ENCODE results near the gene PTS. TPM values are rescaled to one million over a fixed set of nuclear protein-coding genes. Genes with fewer than 3 reads are reported as not detected.

PTS gene
- total RNA-seq, 1 experiment from 2014 or later = 30.1 TPM

GRCh38 chr11:112216561-112217105 lies 9.6 kb upstream of the PTS start:
- no peak for DNase-seq (ENCODE audit: low read depth)
- in situ Hi-C loops (cut with HindIII; ENCODE audit: low pct_unique_long_range_greater_than_20kb, low sequenced_read_pairs) = no loop called here

- DNase-seq (ENCODE audit: low read depth) = peak; percentile 45
- in situ Hi-C loops (cut with HindIII; ENCODE audit: low pct_unique_long_range_greater_than_20kb, low sequenced_read_pairs) = no loop called here
Observed at GRCh38 chr11:112219476-112220232, 6.6 kb upstream of the PTS start.

GRCh38 chr11:112221274-112221835 lies 4.9 kb upstream of the PTS start:
- in situ Hi-C loops (cut with HindIII; ENCODE audit: low pct_unique_long_range_greater_than_20kb, low sequenced_read_pairs) = no loop called here
- DNase-seq (ENCODE audit: low read depth) = no peak

- in situ Hi-C loops (cut with HindIII; ENCODE audit: low pct_unique_long_range_greater_than_20kb, low sequenced_read_pairs) = no loop called here
- no peak for DNase-seq (ENCODE audit: low read depth)
Observed at GRCh38 chr11:112222303-112222702, 3.9 kb upstream of the PTS start.

GRCh38 chr11:112223121-112223520 lies 3.1 kb upstream of the PTS start:
- no peak for DNase-seq (ENCODE audit: low read depth)
- in situ Hi-C loops (cut with HindIII; ENCODE audit: low pct_unique_long_range_greater_than_20kb, low sequenced_read_pairs) = no loop called here

- in situ Hi-C loops (cut with HindIII; ENCODE audit: low pct_unique_long_range_greater_than_20kb, low sequenced_read_pairs) = no loop called here
- no peak for DNase-seq (ENCODE audit: low read depth)
Observed at GRCh38 chr11:112223754-112224532, 2.3 kb upstream of the PTS start.

- in situ Hi-C loops (cut with HindIII; ENCODE audit: low pct_unique_long_range_greater_than_20kb, low sequenced_read_pairs) = no loop called here
- DNase-seq (ENCODE audit: low read depth) = no peak
Observed at GRCh38 chr11:112225753-112226061, 521 bp upstream of the PTS start.

- peak; percentile 22 for DNase-seq (ENCODE audit: low read depth)
- in situ Hi-C loops (cut with HindIII; ENCODE audit: low pct_unique_long_range_greater_than_20kb, low sequenced_read_pairs) = no loop called here
Observed at GRCh38 chr11:112226831-112227401, 688 bp downstream of the PTS start.

GRCh38 chr11:112227471-112227870 lies 1.2 kb downstream of the PTS start:
- DNase-seq (ENCODE audit: low read depth) = no peak
- in situ Hi-C loops (cut with HindIII; ENCODE audit: low pct_unique_long_range_greater_than_20kb, low sequenced_read_pairs) = no loop called here

- no peak for DNase-seq (ENCODE audit: low read depth)
- in situ Hi-C loops (cut with HindIII; ENCODE audit: low pct_unique_long_range_greater_than_20kb, low sequenced_read_pairs) = no loop called here
Observed at GRCh38 chr11:112228706-112229105, 2.5 kb downstream of the PTS start.

GRCh38 chr11:112229159-112229558 lies 2.9 kb downstream of the PTS start:
- no peak for DNase-seq (ENCODE audit: low read depth)
- in situ Hi-C loops (cut with HindIII; ENCODE audit: low pct_unique_long_range_greater_than_20kb, low sequenced_read_pairs) = no loop called here

GRCh38 chr11:112229746-112230433 lies 3.7 kb downstream of the PTS start:
- in situ Hi-C loops (cut with HindIII; ENCODE audit: low pct_unique_long_range_greater_than_20kb, low sequenced_read_pairs) = no loop called here
- no peak for DNase-seq (ENCODE audit: low read depth)

GRCh38 chr11:112231952-112232351 lies 5.7 kb downstream of the PTS start:
- in situ Hi-C loops (cut with HindIII; ENCODE audit: low pct_unique_long_range_greater_than_20kb, low sequenced_read_pairs) = no loop called here
- no peak for DNase-seq (ENCODE audit: low read depth)

- no peak for DNase-seq (ENCODE audit: low read depth)
- in situ Hi-C loops (cut with HindIII; ENCODE audit: low pct_unique_long_range_greater_than_20kb, low sequenced_read_pairs) = no loop called here
Observed at GRCh38 chr11:112235750-112236390, 9.6 kb downstream of the PTS start.

- in situ Hi-C loops (cut with HindIII; ENCODE audit: low pct_unique_long_range_greater_than_20kb, low sequenced_read_pairs) = no loop called here
- no peak for DNase-seq (ENCODE audit: low read depth)
Observed at GRCh38 chr11:112237451-112237850, 11.2 kb downstream of the PTS start.

GRCh38 chr11:112238041-112238440 lies 11.8 kb downstream of the PTS start:
- no peak for DNase-seq (ENCODE audit: low read depth)
- in situ Hi-C loops (cut with HindIII; ENCODE audit: low pct_unique_long_range_greater_than_20kb, low sequenced_read_pairs) = no loop called here

- no peak for DNase-seq (ENCODE audit: low read depth)
- in situ Hi-C loops (cut with HindIII; ENCODE audit: low pct_unique_long_range_greater_than_20kb, low sequenced_read_pairs) = no loop called here
Observed at GRCh38 chr11:112241486-112241885, 15.3 kb downstream of the PTS start.

GRCh38 chr11:112247201-112247600 lies 21.0 kb downstream of the PTS start:
- DNase-seq (ENCODE audit: low read depth) = peak; percentile 16
- in situ Hi-C loops (cut with HindIII; ENCODE audit: low pct_unique_long_range_greater_than_20kb, low sequenced_read_pairs) = no loop called here

Measured in Caki2 (cell line).